HUDEP-2 (cell line): Measurements from ENCODE around the gene BICRA.

Source experiments
- DNase-seq, 76 experiments: peaks; one replicate each; lab custom pipeline; 2025; ENCODE audit not compliant: unreplicated experiment in 76 of 76; lab: John Stamatoyannopoulos, UW

The BICRA gene

GRCh38 chr19:47686679-47687450 lies 77.9 kb downstream of the BICRA start:
- no peak for DNase-seq

- DNase-seq, result no peak
Observed at GRCh38 chr19:47687906-47688305, 79.0 kb downstream of the BICRA start.

GRCh38 chr19:47691090-47691489 lies 82.2 kb downstream of the BICRA start:
- DNase-seq, result no peak

GRCh38 chr19:47691782-47692181 lies 82.8 kb downstream of the BICRA start:
- DNase-seq, result no peak

- DNase-seq, result peak in 1 of 76 experiments; percentile 9
Observed at GRCh38 chr19:47693489-47693888, 84.6 kb downstream of the BICRA start.

- no peak for DNase-seq
Observed at GRCh38 chr19:47693903-47694302, 85.0 kb downstream of the BICRA start.

GRCh38 chr19:47694466-47695273 lies 85.7 kb downstream of the BICRA start:
- DNase-seq, result no peak

GRCh38 chr19:47695533-47696262 lies 86.8 kb downstream of the BICRA start:
- no peak for DNase-seq

- no peak for DNase-seq
Observed at GRCh38 chr19:47696635-47697034, 87.7 kb downstream of the BICRA start.

GRCh38 chr19:47697863-47698609 lies 89.1 kb downstream of the BICRA start:
- DNase-seq, result peak in 71 of 76 experiments; percentile 24 to 88 (median 67)

- no peak for DNase-seq
Observed at GRCh38 chr19:47698631-47699359, 89.9 kb downstream of the BICRA start.

GRCh38 chr19:47699360-47699917 lies 90.5 kb downstream of the BICRA start:
- DNase-seq, result peak in 52 of 76 experiments; percentile 9 to 74 (median 46)

GRCh38 chr19:47700934-47701716 lies 92.2 kb downstream of the BICRA start:
- DNase-seq, result no peak

- DNase-seq, result no peak
Observed at GRCh38 chr19:47701717-47702552, 93.0 kb downstream of the BICRA start.

GRCh38 chr19:47702671-47703070 lies 93.7 kb downstream of the BICRA start:
- no peak for DNase-seq

- no peak for DNase-seq
Observed at GRCh38 chr19:47703301-47703700, 94.4 kb downstream of the BICRA start.

GRCh38 chr19:47704024-47704423 lies 95.1 kb downstream of the BICRA start:
- no peak for DNase-seq

- peak in 3 of 76 experiments; percentile 26 to 30 (median 28) for DNase-seq
Observed at GRCh38 chr19:47704656-47705055, 95.7 kb downstream of the BICRA start.
